ENCODE measurements around the gene SHC3. TPM values are rescaled to one million over a fixed set of nuclear protein-coding genes. Genes with fewer than 3 reads are reported as not detected.

Gene SHC3
- polyA plus RNA-seq, 3 donors, result not detected

GRCh38 chr9:88995627-88996026 lies 183.0 kb downstream of the SHC3 start:
- WGBS (ENCODE audit: insufficient coverage), result 94% methylated on average over 6 of the region's 6 CpGs
- Histone ChIP-seq H3K27me3 (ENCODE audit: control insufficient read depth in 2 of 2, insufficient read depth in 2 of 2, low read length in 2 of 2) (no peaks in the 10 kb centered on the region), H4K20me1 (ENCODE audit: insufficient read depth, low read length) (peaks cover 88% of the 10 kb centered on the region), H3K27ac (ENCODE audit: low read depth in 1 of 2, low read length in 2 of 2) (no peak overlapping the region), H3K36me3 (replicated peaks in 1 of 2; ENCODE audit: control insufficient read depth in 1 of 2, insufficient read depth in 2 of 2, low read length in 2 of 2) (peaks cover 46 to 62% of the 10 kb centered on the region in 2 donors), H3K4me1 (ENCODE audit: control insufficient read depth in 1 of 2, insufficient read depth in 2 of 2, low read length in 2 of 2) (peaks cover 50 to 68% of the 10 kb centered on the region in 2 donors), H3K9ac (ENCODE audit: insufficient read depth, low read length, poor library complexity, severe bottlenecking) (no peak overlapping the region), H3K79me2 (ENCODE audit: insufficient read depth, low read length) (peaks cover 65% of the 10 kb centered on the region), H2AFZ (ENCODE audit: insufficient read depth, low read depth, low read length, poor library complexity, severe bottlenecking) (no peak overlapping the region), H3K4me3 (replicated peaks in 1 of 3; ENCODE audit: low read depth in 2 of 3, low read length in 3 of 3) (no peak overlapping the region), H3K4me2 (replicated peaks; ENCODE audit: extremely low read depth, low read length, poor library complexity, severe bottlenecking) (no peak overlapping the region), H3K9me3 (replicated peaks in 1 of 2; ENCODE audit: control insufficient read depth in 1 of 2, insufficient read depth in 1 of 2, low read length in 2 of 2) (no peaks in the 10 kb centered on the region)
- no peak overlapping the region for H3K4me3 Mint-ChIP-seq
- peaks cover 70% of the 10 kb centered on the region for H3K4me1 Mint-ChIP-seq
- intact Hi-C loops (cut with micrococcal nuclease), result no loop called here
- peaks cover 0 to 1% (median 0%) of the 10 kb centered on the region in 3 donors for H3K27me3 Mint-ChIP-seq (ENCODE audit: low read depth in 3 of 3)
- TF ChIP-seq, protein P1, sequence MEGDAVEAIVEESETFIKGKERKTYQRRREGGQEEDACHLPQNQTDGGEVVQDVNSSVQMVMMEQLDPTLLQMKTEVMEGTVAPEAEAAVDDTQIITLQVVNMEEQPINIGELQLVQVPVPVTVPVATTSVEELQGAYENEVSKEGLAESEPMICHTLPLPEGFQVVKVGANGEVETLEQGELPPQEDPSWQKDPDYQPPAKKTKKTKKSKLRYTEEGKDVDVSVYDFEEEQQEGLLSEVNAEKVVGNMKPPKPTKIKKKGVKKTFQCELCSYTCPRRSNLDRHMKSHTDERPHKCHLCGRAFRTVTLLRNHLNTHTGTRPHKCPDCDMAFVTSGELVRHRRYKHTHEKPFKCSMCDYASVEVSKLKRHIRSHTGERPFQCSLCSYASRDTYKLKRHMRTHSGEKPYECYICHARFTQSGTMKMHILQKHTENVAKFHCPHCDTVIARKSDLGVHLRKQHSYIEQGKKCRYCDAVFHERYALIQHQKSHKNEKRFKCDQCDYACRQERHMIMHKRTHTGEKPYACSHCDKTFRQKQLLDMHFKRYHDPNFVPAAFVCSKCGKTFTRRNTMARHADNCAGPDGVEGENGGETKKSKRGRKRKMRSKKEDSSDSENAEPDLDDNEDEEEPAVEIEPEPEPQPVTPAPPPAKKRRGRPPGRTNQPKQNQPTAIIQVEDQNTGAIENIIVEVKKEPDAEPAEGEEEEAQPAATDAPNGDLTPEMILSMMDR (IDR thresholded peaks at IDR 0.05), result no peak
- peaks cover 0 to under 1% (median 0%) of the 10 kb centered on the region in 7 donors for H3K9me3 Mint-ChIP-seq
- H3K36me3 Mint-ChIP-seq, result peaks cover 67 to 69% of the 10 kb centered on the region in 2 donors
- DNase-seq, result no peak
- H3K27ac Mint-ChIP-seq, result no peak overlapping the region

DNA sequence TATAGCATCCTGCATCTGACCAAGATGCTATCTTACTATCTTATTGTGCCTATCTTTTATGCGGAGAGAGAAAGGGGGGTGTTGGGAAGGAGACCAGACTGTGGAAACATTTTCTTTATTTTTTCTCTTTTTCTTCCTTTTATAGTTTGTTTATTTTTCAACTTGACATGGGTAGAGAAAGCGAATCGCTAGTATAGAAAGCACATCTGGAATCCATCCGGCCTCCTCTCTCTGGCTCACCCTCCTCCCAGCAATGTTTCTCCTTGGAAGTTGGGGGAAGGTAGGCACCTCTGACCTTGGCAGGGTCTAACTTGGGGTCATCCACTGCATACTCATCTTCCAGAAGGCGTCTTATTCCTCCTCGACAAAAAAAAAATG lies 183.4 kb downstream of the SHC3 start:
- H3K36me3 Mint-ChIP-seq, result peaks cover 65 to 67% of the 10 kb centered on the region in 2 donors
- Histone ChIP-seq H3K27ac (ENCODE audit: low read depth in 1 of 2, low read length in 2 of 2) (no peak overlapping the region), H3K36me3 (replicated peaks in 1 of 2; ENCODE audit: control insufficient read depth in 1 of 2, insufficient read depth in 2 of 2, low read length in 2 of 2) (peaks cover 42 to 58% of the 10 kb centered on the region in 2 donors), H3K79me2 (ENCODE audit: insufficient read depth, low read length) (peaks cover 65% of the 10 kb centered on the region), H3K9me3 (replicated peaks in 1 of 2; ENCODE audit: control insufficient read depth in 1 of 2, insufficient read depth in 1 of 2, low read length in 2 of 2) (no peaks in the 10 kb centered on the region), H3K27me3 (ENCODE audit: control insufficient read depth in 2 of 2, insufficient read depth in 2 of 2, low read length in 2 of 2) (no peaks in the 10 kb centered on the region), H2AFZ (ENCODE audit: insufficient read depth, low read depth, low read length, poor library complexity, severe bottlenecking) (no peak overlapping the region), H4K20me1 (ENCODE audit: insufficient read depth, low read length) (peaks cover 84% of the 10 kb centered on the region), H3K4me3 (replicated peaks in 1 of 3; ENCODE audit: low read depth in 2 of 3, low read length in 3 of 3) (no peak overlapping the region), H3K4me1 (ENCODE audit: control insufficient read depth in 1 of 2, insufficient read depth in 2 of 2, low read length in 2 of 2) (peaks cover 50 to 68% of the 10 kb centered on the region in 2 donors), H3K4me2 (replicated peaks; ENCODE audit: extremely low read depth, low read length, poor library complexity, severe bottlenecking) (peak overlapping the region; percentile 94), H3K9ac (ENCODE audit: insufficient read depth, low read length, poor library complexity, severe bottlenecking) (no peak overlapping the region)
- WGBS (ENCODE audit: insufficient coverage), result no CpG with 5 or more reads among the region's 6 CpGs
- TF ChIP-seq, protein P1 (IDR thresholded peaks at IDR 0.05), result no peak
- peaks cover 70% of the 10 kb centered on the region for H3K4me1 Mint-ChIP-seq
- peaks cover 0 to 2% (median 1%) of the 10 kb centered on the region in 3 donors for H3K27me3 Mint-ChIP-seq (ENCODE audit: low read depth in 3 of 3)
- H3K4me3 Mint-ChIP-seq, result no peak overlapping the region
- no peak for DNase-seq
- intact Hi-C loops (cut with micrococcal nuclease), result no loop called here
- H3K27ac Mint-ChIP-seq, result no peak overlapping the region
- peaks cover 0 to 2% (median 0%) of the 10 kb centered on the region in 7 donors for H3K9me3 Mint-ChIP-seq
